GM21576 (cell line): ENCODE measurements around the gene PICK1.

Experiments used
- ATAC-seq: cut with Tn5 transposase; IDR thresholded peaks from one replicate; pipeline ENCODE4 v1.9.1; 2021; ENCODE audit warnings: mild to moderate bottlenecking, moderate library complexity; ENCODE audit not compliant: unreplicated experiment

The PICK1 gene

DNA sequence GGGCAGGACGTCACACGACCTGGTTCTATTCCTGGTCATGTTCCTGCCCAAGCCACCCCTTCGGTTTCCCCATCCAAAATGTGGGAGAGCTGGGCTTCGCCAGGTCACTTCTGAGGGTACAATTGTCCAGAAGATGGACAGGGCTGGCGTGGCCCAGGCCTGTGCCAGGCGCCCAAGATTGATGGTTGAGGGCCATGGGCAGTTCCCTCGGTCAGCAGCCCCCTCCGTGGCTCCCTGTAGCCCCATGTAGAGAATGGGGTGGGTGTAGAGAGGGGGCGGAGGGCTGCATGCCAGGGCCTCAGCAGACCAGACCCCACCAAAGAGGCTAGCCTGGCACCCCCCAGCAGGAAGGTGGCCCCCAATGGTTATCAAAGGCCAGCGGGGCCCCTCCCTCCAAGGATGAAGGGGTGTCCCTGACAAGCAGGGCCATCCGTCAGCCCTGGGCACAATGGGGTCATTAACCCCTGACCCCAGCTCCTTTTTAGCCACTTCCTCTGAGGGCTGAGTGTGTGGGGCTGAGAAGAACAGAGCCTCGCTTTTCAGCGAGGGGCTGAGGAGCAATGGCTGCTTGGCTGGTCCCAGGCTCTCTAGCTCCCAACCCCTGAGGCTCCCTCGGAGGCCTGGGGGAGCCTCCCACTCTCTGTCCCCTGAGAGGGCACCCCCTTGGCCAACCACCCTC lies 11.0 kb upstream of the PICK1 start:
- ATAC-seq: no peak

DNA sequence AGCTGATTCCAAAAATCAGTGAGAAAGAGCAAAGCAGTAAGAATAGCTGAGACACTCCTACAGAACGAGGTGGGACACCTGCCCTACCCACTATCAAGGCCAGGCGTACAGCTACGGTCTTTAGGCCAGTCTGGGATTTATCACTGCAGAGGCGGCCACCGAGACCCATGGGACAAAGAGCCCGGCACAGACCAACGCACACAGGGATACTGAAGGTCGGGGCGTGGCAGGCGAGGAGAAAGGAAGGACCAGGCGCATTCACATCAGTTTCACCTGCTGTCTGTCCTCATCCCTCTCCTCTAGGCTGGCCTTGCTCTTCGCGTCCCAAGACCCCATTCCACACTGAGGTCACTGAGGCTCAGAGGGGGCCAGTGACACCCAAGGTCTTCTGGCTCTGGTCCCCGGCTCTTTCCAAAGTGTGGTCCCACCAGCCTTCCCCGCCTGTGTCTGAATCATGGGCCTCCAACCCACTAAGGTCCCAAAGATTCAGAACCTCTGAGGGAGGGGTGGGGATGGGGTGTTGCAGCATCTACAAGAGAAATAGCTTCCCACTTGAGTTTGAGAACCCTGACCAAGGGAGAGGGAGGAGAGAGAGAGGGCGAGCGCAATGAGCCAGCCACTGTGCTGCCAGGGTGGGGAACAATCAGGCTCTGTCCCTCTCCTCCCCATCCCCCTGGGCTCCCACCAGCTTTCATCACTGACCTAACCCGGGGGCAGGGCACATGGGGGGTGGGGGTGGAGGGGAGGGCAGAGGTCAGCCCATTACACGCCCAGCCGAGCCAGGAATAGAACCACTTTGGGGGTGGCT lies 7.2 kb upstream of the PICK1 start:
- no peak for ATAC-seq

DNA sequence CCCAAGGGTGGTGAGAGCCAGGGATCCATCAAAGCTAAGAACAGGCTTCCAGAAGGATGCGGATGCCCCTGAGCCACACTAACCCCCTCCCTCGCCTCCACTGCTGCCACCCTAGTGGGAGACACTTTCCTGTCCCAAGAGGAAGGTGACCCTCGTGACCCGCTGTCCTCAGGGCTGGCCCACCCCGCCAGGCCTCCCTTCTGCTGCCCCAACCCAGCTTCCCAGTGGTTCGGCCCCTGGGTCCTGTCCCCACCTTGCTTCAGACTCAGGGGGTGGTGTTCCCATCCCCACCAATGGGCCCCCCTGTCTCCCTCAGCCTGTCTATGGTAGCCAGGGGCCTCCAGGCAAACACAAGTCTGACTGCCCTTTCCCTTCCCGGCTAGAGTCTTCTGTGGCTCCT lies 6.5 kb upstream of the PICK1 start:
- ATAC-seq: no peak

DNA sequence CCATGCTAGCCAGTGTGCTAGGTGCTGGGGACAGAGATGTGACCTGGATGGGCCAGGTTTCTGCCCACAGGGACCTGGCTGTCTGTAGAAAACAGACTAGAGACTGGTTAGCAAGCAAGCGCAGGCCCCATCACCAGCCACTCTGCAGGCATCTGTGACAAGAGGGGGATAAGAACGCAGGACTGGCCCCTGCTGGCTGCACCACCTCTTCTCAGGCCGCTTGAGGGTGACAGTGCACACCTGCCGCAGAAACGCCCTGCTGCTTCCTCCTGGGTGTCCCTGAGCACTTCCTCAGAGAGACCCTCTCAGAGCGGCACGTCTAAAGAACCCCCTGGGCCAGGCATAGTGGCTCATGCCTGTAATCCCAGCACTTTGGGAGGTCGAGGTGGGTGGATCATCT lies 5.9 kb upstream of the PICK1 start:
- ATAC-seq: no peak

DNA sequence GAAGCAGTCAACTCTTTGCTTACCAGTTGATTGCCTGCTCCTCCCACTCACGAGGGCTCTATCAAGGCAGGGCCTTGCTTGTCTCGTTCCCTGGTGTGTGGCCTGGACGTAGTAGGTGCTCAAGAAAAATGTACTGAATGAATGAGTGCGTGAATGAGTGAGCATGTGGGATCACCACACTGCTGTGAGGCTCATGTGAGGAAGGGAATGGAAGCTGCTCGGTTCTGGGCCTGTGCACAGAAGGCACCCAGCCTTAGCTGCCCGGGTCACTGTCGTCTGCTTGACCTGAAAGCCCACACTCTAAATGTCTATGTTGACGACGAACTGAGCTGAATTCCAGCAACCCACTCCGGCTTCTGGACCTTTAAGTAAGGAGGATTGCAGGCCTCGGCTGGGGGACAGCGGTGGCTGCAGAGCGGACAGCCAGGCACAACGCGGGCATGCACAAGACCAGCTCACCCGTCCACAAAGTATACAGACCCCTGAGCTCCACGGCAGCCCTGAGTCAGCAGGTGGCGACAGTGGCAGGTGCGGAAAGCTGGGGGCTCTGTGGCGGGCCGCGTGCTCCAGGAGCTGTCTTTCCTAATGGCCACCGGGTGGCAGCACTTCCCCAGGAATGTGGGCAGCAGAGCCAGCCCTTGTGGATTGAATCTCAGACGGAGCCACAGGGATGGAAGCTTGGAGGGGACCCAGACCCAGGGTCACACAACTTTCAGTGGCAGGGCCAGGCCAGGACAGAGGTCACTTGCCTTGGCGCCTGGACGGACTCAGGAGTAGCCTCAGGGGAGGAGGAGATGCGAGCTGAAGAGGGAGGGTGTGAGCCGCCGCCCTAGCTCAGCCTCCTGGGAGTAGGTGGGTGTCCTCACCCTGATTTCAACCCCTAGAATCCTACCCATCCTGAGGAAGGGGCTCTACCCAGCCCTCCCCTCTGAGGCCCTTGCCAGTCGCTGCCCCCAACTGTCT lies 5.0 kb upstream of the PICK1 start:
- no peak for ATAC-seq

DNA sequence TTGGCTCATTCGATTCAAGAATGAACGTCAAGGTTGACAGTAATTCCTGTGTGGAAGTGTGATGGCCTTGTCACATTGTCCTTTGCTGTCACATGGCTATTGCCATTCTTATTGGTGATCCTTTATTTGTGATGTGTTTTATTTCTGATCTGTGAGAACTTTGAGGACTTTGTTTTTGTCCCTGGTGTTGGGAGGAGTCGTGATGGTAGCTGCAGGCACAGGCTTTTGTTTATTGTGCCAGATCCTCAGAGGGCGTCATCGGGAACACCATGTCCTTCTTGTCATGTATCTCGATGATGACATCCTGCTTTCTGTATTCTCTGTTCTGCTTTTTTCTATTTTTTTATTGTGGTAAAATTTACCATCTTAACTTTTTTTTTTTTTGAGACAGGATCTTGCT lies 5.6 kb downstream of the PICK1 start:
- no peak for ATAC-seq

DNA sequence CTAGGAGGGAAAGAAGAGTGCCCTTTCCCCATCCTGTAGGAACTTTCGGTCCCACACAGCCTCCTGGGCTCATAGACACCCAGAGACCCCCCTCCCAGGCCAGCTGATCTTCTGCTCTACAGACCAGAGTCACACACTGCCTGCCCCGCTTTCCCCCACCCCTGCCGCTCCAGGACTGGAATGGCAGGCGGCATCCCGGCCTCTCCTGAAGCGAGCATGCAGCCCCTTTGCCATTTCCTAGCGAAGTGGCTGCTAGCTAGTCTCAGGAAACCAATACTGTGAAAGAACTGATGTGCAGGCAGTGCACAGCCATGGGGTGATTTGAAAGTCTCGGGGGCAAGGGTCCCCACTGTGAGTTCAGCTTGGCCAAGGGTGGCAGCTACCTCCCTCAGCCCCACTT lies 8.3 kb downstream of the PICK1 start:
- ATAC-seq: no peak

DNA sequence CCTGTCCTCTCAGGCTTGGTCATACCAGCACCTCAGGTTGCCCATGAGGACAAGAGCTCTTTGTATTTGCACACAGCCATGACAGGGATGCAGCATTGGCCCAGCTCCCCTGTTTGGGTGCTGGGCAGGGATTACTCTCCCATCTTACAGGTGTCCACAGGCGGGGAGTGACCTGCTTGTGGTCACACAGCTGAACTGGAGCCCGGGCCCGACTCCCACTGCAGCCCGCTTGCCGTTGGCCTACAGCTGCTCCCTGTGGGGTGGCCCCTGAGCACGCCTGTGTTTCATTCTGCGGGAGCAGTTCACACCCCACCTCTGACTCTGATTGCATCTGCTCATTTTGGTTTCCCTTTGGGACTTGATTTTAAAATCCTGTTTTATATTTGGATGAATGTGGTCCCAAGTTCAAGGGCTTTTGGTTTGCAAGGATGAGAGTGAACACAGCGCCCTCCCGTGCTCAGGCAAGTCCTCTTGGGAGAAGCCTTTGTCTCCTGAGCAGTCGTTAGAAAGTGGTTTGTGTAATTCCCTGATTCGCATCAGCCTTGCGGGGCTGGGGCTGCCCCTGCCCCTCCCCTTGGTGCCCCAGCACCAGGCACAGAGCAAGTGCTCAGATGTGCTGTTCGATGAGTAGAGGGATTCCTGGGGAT lies 9.3 kb downstream of the PICK1 start:
- ATAC-seq: no peak

DNA sequence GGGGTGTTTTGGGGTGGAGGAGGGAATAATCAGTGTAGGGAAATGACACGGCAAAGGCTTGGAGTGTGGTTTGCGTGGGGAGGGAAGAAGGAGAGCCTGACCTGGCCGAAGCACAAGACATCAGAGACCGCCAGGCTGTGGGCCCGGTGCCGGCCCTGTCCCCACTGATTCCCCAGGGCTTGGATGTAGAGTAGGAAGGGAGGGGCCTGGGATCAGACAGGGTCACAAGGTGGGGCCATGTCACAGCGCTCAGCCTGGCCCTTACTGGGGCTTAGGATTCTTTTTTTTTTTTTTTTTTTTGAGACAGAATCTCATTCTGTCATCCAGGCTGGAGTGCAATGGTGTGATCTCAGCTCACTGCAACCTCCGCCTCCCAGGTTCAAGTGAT lies 9.8 kb downstream of the PICK1 start:
- ATAC-seq: no peak

DNA sequence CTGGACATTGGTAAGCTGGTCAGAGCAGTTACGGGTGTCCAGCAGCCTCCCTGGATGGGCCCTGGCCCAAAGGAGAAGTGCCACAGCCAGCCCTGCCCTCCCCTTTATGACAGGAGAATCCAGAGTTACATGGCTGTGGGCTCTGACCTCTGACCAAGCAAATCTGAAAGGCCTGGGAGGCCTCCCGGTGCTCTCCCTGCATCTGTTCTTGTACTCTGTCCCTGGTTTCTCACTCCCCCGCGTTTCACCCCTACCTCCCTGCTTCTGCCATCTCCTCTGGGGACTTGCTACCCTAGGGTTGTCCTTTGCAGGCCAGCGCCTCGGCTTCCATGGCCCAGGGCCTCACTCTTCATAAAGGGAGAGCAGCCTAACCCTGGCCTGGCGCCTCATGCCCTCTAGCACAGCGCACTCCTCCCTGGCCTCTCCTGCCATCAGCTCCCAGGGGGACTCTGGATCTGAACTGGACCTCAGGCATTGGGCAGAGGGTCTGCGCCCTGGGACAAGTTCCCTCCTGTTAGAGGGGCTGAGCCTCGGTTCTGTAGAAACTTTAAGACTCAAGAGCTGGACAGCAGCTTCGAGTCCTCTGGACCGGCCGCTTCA lies 10.7 kb downstream of the PICK1 start:
- ATAC-seq: no peak

DNA sequence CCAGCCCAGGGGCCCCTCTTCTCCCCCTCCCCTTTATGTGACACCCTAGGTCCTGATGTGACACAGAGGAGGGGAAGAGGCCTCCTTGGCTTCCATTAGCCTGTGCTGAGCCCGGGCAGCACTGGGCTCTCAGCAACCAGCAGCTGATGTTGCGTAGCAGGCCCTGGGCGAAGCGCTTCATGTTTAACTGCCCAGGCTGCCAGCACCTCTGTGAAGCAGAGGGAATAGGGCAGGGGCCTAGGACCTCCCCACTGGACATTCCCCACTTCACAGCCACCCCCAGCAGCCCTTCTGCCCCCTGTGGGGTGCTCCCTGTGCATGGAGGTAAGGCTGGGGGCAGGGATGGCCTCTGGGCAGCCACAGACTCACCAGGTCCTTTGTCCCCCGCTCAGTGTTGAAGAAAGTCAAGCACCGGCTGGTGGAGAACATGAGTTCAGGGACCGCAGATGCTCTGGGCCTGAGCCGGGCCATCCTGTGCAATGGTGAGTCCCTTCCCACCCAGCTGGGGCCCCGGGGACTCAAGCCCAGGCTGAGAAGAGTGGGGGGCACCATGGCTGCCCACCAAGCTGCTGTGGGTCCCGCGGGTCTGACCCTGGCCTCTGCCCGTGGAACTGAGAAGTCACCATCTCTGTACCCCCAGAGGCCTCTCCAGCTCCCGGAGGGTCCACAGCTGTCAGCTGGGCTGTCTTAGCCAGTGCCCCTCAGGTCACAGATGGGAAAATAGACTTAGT lies 11.6 kb downstream of the PICK1 start:
- no peak for ATAC-seq

DNA sequence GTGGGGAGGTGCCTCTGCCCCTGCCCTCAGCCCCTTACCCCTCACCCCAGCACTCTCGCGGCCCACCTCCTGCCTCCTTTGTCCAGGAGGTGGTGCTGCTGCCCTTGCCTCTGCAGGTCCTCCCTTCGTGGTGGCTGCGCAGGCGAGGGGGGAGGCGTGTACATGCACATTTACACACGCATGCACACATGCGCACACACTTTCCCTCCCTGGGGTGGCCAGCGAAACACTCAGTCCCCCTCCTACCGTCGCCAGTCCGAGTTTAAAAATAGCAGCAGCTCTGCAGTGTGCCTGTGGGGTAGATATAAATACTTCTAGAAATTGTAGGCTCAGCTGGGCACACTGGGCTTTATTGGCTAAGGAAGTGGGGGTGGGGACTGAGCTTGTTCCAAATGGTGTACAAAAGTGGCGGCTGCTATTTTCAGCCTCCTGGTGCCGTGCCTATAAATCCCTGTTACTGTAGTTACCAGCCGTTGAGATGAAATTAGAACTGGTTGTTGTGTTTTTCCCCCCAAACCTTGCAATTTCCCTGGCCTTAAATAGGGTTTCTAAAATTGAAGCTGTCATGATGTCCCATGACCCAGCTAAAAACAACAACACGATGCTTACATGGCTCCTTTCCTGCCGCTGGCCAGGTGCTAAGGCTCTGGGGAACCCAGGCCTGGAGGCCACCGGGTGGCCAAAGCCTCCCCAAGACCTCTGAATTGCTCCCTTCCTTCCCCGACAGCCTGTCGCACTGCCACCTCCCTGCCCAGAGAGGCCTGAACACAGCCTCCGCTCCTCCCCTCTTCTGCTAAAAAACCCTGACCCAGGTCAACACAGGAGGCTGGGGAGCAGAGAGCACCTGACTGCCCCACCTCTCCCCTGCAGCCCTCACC lies 12.4 kb downstream of the PICK1 start:
- no peak for ATAC-seq

DNA sequence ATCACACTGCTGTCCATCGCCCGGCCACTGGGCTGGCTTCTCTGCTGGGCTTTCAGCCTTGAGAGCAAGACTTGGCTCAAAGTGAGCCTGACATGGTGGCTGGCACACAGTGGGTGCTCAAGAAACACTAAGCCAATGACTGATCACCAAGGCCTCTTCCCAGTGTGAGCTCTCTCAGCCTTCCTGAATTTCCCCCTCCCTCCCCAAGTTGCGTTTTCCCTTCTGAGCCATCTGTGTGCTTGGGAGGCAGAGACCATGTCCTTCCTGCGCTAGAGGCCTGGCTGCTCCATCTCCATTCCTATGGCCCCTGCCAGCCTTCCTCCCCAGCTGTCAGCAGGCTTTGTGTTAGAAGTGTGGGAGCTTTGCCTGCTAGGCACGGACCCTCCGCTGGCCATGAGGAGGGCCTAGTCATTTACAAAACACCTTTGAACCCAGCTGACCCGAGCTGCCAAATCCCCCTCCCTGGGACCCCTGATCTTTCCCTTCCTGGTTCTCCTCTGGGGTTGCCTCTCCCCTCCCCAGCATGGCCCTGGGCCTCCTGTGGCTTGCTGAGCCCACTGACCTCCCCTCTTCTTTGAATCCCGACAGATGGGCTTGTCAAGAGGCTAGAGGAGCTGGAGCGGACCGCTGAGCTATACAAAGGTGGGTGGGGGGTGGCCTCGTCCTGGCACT lies 13.2 kb downstream of the PICK1 start:
- ATAC-seq: no peak

DNA sequence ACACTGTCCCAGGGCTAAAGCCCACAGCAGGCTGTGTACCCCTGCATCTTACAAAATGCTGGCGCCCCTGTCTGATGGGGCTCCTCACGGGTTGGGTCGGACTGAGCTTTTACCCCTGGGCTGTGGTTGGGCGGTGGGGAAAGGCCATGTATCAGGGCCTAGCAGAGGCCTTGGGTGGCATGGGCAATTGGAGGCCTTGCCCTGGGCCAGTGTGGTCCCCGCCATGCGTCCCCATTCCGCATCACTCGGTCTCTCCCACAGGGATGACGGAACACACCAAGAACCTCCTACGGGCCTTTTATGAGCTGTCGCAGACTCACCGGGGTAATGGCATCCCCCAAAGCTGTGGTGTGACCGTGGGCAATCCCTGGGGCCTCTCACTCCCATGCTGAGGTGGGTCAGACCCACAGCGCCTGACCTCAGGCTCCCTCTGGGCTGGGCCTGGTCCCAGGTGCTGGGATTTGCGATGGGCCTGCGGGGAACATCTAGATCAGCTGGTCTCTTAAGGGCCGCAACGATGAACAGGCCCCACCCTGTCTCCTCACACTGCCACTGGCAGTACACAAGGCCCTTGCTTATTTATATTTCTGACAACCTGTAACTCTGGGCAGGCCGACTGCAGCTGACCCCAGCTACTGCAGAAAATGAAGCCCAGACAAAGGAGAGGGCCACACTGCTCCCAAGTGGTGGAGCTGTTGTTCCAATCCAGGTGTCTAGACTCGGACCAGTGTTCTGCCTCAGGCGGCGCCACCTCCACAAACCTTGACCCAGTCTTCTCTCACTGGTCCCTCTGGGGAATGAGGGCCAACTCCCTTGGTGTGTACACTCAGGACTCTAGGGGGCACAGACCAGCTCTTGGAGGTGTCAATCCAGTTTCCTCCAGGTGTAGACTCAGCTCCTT lies 14.5 kb downstream of the PICK1 start:
- no peak for ATAC-seq

DNA sequence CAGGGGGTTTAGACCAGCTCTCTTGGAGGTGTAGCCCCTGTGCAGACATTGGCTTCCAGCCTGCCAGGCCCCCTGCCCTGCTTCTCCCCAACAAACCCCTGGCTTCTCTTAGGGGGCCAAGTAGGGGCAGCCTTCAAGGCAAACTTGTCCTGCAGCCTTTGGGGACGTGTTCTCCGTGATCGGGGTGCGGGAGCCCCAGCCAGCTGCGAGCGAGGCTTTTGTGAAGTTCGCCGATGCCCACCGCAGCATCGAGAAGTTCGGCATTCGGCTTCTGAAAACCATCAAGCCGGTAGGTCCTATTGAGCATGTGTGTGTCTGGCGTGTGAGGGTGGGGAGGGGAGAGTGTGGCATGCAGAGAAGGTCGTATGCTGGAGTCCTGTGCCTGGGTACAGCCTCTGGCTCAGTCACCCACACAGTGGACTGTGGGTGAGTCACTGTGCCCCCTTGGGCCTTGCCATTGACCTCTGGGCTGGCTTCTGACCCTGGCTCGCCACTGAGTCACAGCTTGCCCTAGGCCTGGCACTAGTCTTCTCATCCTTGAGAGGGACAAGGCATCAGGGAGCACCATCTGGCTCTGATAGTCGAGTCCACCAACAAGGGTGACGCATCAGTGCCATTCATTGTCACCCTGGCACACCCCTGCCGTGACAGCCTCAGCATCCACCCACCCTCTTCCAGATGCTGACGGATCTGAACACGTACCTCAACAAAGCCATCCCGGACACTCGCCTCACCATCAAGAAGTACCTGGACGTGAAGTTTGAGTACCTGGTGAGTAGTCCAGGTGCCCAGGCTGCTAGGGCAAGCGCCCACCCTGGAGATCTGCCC lies 15.3 kb downstream of the PICK1 start:
- no peak for ATAC-seq
